T-helper 1 cell treated with Interleukin-12 subunit alpha and Interleukin-12 subunit beta and Interleukin-4 antibody, amounts not matched to agents 30 ng/mL and 1 ng/mL, for 36 hours (primary cell): ENCODE data around the gene CPPED1. TPM values are rescaled to one million over a fixed set of nuclear protein-coding genes. Genes with fewer than 3 reads are reported as not detected.

Experiments used
- intact Hi-C: fragments of 100-400 bp; cut with micrococcal nuclease; formaldehyde crosslinking; loops from one replicate; pipeline ENCODE4 v1.15.1; 2024
- total RNA-seq: library from RNA; stranded (reverse); gene quantifications from 2 replicates; pipeline ENCODE4 v1.2.3, GENCODE V29; 2022

CPPED1 gene
- total RNA-seq, 1 donor from 2014 or later, result 22.9 TPM

DNA sequence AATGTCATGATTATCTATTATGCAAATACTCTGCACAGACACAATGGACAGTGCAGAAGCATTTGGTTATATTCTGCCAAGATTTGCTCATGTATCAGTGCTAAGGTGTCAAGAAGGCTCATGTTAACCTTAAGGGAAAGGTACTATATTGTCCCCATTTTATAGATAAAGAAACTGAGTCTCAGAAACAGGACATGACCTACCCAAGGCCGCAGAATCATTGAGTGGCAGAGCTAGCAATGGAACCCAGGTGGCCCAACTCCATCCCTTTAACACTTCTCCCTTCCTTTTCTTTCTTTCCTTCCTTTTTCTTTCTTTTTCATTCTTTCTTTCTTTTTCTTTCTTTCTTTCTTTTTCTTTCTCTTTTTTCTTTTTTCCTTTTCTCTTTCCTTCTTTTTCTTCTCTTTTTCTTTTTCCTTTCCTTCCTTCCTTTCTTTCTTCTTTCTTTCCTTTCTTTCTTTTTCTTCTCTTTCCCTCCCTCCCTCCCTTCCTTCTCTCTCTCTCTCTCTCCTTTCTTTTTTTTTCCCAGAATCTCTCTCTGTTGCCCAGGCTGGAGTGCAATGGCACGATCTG, 149.8 kb downstream of the CPPED1 start:
- intact Hi-C loops, result no loop called here

DNA sequence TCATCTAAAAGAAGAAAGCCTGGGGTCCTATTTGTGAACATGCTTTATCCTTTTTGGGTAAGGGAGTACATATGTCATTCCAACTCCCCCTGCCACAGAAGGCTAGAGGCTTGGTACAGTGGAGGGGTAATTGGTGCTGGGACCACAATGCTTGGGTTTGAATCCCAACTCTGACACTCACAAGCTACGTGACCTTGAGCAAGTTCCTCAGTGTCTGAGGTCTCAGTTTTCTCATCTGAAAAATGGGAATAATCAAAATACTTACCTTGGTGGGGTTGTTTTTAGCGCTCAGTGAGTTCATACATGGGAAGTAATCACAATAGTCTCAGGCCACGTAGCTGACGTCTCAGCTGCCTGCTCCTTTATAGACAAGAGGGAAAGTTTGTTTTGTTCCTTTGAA, 150.8 kb downstream of the CPPED1 start:
- intact Hi-C loops, result no loop called here

DNA sequence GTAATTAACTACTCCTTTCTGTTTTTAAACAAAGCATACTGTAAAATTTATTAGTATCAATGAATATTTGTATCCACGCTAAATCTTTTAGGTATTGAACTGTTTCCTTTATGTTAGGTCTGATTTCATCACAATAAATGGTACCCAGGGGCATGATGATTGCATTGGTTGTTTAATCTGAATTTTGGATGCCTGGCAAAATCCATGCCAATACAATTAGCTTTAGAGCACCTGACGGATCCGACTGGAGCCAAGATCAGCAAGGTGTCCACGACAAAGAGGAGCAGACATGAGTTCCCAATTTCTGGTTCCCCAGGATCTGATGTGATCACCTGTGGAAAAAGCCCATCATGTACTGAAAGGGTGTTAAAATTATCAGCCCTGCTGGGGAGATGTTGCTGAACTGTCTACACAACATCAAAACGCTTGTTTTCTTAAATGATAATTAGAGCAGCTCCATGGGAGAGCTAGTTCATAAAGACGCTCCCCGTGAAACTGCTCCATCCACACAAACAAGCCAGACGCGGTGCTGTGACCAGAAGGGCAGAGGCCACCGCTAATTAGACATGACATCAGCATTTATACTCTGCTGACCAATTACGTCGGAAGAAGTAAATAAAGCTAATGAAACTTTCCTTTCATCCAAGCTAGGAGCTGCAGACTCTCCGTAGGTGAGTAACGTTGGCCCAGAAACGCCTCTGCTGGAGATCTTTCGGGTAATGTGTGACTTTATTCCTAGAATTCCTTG, 151.7 kb downstream of the CPPED1 start:
- intact Hi-C loops, result no loop called here

DNA sequence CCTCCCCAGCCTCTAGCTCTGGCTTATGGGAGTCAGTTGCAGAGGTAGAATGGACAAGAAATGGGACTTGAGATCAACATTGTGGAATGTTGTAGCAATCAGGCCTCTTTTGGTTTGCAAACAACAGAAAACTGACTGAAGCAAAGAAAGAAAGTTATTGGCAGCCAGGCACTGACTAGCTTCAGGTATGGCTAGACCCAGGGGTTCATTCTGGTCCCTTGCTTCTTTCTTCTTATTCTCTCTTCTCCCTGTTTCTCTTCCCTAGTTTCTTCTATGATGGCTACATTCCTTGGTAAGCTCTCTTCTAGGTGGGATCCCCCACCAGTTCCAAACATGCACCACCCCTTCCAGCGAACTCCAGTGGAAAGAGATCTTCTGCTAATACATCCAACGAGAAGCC, 154.3 kb downstream of the CPPED1 start:
- intact Hi-C loops, result loop anchor here (5.0 to 10.0 kb wide), 2 partner anchors 168 to 565 kb away; no protein-coding TSS in a partner anchor

DNA sequence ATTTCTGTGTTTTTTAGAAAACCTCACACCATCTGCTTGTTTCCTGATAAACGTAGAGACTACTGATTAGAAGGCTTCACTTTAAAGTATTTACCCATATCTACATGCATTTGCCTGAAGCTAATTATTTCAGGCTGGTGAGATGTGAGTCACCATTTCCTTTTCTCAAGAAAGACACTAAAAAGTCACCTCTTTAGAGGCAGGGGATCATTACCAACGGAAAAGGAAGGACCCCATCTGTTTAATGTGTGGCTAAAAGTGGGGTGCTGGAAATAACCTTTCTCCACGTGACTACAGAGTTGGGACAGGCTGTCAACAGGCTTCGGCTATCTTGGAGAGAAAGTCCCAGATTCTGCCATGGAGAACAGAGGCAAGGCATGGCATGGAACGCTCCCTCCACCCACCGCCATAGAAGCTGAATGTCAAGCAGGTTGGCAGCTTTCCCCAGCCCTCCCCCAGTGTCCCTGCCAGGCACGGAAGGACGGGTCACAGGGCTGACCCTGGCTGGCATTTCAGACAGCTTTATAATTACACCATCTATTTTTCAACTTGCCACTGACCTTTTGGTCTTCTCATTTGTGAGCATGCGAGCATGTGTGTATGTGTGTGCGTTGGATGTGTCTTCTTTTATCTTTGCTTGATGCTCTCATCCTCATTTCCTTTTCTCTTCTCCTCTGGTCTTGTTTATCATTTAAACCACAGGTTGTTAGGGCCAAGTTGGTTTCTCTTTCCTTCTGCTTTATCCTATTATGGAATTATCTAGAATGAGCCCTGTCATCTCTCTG, 157.0 kb downstream of the CPPED1 start:
- intact Hi-C loops, result loop anchor here (1.0 to 10.0 kb wide), 9 partner anchors 42 to 864 kb away; partner anchors contain the start of gene CPPED1

- intact Hi-C loops, result loop anchor here (1.0 to 10.0 kb wide), 7 partner anchors 43 to 863 kb away; partner anchors contain the start of gene CPPED1
Measured at GRCh38 chr16:12646098-12646489, 157.6 kb downstream of the CPPED1 start.

DNA sequence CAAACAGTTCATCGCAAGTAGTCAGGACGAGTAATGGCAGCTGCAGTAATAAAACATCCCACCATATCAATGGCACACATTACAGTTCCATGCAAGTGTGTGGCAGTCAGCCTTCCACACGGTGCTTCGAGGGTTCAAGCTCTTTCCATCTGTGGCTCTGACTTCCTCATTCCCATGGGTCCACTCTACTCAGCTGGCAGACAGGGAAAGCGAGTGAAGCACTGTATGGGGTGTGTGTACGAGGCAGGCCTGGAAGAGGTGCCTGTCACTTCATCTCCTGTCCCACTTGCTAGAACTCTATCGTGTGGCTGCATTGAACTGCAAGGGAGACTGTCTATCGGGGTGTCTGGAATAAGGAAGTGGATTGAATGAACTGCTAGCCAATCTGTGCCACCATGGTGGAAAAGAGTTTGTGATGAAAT, 160.6 kb downstream of the CPPED1 start:
- intact Hi-C loops, result loop anchor here (10.0 kb wide), 1 partner anchor 558 kb away; no protein-coding TSS in a partner anchor

- intact Hi-C loops, result no loop called here
Measured at GRCh38 chr16:12639044-12639443, 164.6 kb downstream of the CPPED1 start.

DNA sequence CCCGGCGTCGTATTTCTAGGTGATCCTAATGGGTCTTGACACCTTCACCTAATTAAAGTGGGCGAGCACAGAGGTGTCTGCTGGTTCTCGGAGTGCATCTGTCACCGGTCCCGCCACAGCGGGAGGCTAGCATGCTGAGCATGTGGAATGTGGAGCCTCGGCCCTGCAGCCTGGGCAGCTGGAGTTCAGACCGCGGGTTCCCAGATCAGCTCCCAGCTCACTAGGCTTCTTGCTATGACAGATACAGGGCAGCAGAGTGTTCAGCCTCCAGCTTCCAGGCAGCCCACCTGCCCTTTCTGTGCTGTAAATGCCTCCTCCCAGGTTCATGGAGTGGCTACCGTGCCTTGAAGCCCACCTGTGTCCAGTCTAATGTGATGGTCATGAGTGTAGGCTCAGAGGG, 166.7 kb downstream of the CPPED1 start:
- intact Hi-C loops, result no loop called here

DNA sequence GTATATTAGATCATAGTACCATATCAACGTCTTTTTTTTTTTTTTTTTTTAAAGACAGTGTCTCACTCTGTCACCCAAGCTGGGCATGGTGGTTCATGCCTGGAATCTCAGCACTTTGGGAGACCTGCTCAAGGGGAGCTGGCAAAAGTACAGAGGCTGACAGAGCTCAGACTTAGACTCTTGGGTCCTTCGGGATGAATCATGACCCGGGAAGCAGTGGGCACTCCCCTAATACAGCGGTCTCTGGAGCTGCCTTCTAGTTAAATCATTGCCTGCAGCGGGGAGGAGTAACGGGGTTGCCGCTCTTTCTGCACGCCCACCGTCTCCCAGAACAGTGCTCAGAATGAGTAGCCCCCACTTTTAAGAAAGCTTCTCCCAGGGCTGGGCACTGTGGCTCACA, 174.4 kb downstream of the CPPED1 start:
- intact Hi-C loops, result no loop called here

- intact Hi-C loops, result no loop called here
Measured at GRCh38 chr16:12628536-12628935, 175.2 kb downstream of the CPPED1 start.

- intact Hi-C loops, result no loop called here
Measured at GRCh38 chr16:12627394-12627793, 176.3 kb downstream of the CPPED1 start.

GRCh38 chr16:12626411-12626810, 177.3 kb downstream of the CPPED1 start:
- intact Hi-C loops, result no loop called here

GRCh38 chr16:12625716-12626115, 178.0 kb downstream of the CPPED1 start:
- intact Hi-C loops, result no loop called here

DNA sequence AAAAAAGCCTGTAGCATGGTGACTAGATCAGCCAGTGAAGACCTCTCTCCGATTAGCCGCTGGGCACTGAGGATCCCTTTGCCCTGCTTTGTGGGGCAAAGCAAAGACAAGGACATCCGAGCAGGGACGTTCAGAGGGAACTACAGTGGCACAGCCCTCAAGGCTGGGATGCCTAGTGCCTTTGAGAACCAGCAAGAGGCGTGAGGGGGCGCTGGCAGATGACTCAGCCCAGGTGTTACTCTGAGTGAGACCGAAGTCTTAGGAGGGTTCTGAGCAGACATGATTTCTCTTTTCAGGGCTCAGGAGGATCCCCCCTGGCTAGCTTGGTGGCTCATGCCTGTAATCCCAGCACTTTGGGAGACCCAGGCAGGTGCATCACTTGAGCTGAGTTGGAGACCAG, 178.6 kb downstream of the CPPED1 start:
- intact Hi-C loops, result no loop called here

- intact Hi-C loops, result no loop called here
Measured at GRCh38 chr16:12620150-12620549, 183.5 kb downstream of the CPPED1 start.

DNA sequence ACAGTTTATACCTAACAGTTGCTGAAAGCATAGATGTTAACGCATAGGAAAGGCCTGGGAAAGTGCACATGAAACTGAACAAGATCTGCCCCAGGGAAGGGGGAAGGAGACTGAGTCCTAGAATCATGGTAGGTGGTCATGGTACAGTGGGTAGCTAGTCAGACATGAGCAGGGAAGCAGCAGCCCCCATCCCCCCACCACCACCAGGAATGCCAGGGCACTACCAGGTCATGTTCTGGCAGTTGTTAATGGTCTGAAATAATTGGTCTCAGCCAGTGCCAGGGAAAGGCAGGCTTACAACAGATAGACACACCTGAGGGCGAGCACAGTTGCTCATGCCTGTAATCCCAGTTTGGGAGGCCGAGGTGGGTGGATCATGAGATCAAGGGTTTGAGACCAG, 185.2 kb downstream of the CPPED1 start:
- intact Hi-C loops, result no loop called here

DNA sequence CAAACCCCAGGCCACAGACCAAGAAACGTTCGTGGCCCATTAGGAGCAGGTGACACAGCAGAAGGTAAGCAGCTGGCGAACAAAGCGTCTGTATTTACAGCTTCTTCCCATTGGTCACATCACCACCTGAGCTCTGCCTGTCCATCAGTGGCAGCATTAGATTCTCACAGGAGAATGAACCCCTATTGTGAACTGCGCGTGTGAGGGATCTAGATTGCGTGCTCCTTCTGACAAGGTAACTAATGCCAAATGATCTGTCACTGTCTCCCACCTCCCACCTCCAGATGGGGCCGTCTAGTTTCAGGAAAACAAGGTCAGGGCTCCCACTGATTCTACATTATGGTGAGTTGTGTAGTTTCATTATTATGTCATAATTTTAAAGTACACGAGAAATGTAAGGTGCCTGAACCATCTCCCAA, 186.3 kb downstream of the CPPED1 start:
- intact Hi-C loops, result no loop called here

- intact Hi-C loops, result no loop called here
Measured at GRCh38 chr16:12614662-12615278, 188.9 kb downstream of the CPPED1 start.

DNA sequence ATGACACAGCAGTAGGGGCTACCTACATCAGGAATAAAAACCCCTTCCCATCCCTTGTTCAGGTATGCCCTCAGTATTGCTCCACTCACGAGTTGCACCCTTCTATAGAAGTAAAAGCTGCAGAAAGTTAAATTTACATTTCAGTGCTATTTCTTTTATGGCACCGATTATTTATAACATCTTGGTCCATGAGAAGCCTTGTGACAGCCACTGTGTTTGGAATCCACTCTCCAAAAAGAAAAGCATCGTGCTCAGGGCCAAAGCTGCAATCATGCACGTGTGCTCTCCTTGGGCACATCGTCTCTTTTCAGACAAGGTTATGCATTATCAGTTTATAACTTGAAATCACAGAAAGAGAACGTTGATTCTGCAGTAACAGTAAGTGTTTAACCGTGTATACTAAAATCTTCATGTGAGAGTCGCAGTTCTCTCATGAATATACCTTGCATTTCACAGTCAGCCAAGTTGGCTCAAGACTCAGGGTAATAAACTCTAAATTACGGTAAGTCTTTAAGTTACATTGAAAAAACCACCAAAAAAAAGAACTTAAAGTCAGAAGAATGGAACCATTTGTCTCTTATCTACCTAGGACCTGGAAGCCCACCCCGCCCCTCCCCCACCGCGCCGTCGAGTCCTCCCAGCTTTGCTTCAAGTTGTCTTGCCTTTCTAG, 189.6 kb downstream of the CPPED1 start:
- intact Hi-C loops, result no loop called here
